Activated T-helper 1 cell treated with Interleukin-2 at 50 U/mL for 16 hours (primary cell): ENCODE measurements around the gene NTSR1.

ENCODE experiments used
- DNase-seq: peaks from one replicate; pipeline ENCODE4 v3.0.0-alpha.2; 2020; ENCODE audit warnings: low read depth

Gene NTSR1

DNA sequence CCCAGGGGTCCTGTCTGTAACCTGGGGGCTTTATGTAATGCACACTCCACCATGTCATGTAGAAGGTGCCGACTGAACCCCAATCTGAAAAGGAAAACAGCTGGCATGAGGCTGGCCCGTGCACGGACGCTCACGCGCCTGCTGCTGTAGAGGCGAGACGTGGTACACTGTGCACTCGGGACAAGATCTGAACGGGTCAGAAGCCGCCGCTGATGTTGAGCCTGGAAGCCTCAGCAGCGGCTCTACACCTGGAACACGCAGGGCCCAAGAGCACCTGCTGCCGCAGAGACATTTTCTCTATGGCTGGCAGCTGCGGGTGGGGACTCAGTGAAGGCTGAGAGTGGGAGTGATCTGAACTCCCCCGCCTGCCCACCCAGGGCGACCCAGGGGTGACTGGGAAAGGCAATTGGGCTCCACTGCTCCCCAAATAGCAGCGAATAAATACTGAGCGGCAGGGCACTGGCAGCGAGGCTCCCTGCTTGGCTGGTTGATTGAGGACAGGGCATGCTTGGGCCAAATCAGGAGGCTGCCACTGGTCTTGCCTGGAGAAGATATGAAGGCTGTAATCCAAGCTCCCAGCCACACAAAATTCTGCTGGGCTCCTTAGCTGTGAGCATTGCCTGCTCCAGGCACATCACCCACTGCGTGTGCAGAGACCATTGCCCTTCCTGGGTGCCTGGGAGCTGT is 93.5 kb downstream of the NTSR1 start:
- DNase-seq = no peak

DNA sequence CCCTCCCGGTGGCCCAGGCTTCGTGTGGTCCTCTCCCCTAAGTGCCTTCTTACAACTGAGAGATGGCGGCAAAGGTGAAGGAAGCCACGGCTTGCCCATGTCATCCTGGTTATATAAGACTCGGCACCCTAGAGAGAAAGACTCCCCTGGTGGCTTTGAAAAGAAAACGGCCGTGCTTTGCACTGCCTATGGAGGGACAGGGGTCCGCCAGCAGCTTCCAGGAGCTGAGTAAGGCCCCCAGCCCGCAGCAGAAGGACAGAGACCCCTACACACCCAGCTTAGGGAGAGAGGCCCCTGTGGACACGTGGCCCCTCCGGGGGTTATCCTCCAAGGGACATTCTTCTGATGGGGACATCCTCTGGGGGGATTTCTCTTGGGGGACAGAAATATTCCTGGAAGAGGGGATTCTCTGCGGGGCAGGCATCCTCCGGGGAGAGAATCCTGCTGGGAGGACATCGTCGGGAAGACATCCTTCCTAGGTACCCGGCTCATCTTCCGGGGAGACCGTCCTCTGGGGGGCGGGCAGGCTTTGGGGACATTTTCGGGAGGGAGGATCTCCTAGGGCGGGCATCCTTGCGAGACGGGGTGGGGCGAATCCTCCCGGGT is 95.5 kb downstream of the NTSR1 start:
- no peak for DNase-seq

DNA sequence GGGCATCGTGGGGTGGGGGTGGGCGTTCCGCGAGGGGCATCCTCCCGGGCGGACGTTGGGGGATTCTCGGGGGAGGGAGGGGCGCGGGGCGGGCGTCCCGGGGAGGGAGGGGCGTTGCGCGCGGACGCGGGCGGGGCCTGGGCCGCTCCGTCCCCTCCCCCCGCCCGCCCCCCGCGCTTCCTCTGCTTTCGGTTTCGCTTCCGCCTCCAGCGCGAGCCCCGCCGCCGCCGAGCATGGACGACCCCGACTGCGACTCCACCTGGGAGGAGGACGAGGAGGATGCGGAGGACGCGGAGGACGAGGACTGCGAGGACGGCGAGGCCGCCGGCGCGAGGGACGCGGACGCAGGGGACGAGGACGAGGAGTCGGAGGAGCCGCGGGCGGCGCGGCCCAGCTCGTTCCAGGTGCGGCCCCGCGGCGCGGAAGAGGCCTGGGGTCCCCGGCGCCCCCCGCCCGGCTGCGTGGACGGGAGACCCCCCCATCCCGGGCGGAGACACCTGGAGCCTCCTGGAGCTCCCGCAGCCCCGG is 96.1 kb downstream of the NTSR1 start, which contains the start of gene OGFR:
Gene OGFR, plus strand, starts transcription at position 209 of the 528 bp plus-strand sequence. Its CDS starts 25 bp downstream, at position 234.
- peak; percentile 57 for DNase-seq

DNA sequence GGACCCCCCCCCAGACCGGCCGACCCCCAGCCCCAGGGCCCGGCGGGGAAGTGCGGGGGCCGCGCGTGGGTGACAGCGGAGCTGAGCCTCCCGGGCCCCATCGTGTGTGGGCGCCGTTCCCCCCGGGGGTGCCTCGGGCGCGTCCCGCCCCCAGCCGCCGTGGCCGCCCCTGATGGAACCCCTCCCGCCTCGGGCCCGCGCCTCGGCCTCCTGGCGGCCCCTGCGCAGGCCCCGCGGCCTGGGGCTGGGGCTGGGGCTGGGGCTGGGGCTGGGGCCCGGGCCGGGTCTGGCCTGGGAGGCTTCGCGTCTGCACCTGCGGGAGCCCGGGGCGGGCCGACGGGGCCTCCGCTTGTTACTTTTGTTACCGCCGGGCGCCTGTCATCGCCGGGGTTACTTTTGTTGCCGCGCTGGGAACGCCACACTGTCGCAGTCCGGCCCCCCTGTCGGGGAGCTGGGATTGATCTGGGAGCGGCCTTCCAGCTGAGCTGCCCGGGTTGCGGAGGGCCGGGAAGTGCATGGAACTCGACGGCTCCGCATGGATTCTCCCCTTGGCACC is 96.6 kb downstream of the NTSR1 start:
- no peak for DNase-seq

DNA sequence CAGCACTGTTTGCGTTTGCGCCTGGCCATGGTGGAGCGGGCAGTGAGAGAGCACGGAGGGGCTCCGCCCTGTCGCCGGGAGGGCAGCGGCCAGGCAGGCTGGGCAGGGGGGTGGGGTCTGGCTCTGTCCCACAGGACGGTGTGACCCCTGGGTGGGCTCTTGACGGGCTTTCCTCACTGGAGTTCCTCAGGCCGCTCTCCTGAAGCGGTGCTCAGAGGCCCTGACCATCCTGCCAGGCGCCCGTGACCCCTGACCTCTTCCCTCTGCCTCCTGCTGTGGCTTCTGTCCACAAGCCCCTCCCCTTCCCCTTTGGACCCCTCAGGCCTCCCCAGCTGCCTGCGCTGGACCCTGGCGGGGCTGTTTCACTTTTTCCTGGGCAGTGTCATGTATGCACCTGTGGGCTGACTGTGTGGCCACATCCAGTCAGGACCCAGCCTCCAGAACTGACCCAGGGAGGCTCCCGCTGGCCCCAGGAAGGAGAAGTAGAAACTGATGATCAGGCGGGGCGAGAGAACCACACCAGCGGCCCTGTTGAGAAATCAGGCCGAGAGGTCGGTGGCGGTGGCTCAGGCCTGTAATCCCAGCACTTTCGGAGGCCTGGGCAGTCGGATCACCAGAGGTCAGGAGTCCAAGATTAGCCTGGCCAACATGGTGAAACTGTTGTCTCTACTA is 97.2 kb downstream of the NTSR1 start:
- DNase-seq = no peak

DNA sequence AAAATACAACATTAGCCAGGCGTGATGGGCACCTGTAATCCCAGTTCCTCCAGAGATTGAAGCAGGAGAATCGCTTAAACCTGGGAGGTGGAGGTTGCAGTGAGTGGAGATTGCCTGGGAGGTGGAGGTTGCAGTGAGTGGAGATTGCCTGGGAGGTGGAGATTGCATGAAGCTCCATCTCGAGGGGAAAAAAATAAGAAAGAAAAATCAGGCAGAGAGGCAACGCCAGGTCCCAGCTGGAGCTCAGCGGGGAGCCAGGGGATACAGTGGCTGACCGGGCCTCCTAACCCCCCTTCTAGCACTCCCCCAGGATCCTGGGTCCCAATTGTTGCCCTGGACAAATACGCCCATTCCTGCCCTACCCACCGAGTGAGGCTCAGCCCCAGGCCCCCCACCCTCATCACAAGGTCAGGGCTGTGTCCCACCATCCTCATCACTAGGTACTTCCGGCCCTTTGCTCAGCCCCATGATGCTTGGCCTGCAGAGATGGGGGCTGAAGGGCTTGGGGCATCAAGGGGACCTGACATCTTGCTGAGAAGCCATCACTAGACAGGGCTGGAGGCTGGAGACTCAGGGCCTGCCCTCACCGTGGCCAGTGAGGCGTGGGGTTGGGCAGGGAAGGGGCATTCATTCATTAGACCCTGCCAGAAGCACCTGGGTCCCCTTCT is 97.9 kb downstream of the NTSR1 start:
- no peak for DNase-seq

DNA sequence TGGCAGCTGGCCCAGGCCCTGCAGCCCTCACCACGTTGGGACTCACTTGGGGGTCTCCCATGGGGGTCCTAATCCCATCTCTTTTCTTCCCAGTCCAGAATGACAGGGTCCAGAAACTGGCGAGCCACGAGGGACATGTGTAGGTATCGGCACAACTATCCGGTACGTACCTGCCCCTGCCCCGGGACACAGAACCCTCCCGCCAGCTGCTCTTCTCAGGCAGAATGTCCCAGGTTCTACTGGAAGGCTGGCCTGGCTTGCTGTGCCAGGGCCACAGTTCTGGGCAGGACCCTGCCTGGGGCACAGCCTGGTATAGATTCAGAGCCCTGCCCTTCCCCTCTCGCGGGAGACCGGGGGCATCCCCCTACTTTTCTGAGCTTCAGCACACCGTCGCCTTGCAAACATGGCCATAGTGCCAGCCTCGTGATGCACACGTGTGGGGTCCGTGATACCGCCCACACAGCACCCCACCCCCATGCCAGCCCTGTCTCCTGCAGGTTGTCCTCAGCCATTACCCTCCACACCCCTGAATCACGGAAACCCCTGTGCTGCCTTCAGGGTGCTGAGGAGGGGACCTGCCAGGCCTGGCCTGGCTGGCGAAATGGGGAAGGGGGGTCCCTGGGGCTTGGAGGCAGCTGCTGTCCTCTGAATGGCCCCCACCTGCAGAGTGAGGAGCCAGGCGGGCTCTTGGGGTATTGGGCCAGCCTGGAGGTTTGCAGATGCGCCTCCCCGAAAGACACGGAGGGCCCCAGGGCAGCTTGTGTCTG is 99.0 kb downstream of the NTSR1 start:
- no peak for DNase-seq

DNA sequence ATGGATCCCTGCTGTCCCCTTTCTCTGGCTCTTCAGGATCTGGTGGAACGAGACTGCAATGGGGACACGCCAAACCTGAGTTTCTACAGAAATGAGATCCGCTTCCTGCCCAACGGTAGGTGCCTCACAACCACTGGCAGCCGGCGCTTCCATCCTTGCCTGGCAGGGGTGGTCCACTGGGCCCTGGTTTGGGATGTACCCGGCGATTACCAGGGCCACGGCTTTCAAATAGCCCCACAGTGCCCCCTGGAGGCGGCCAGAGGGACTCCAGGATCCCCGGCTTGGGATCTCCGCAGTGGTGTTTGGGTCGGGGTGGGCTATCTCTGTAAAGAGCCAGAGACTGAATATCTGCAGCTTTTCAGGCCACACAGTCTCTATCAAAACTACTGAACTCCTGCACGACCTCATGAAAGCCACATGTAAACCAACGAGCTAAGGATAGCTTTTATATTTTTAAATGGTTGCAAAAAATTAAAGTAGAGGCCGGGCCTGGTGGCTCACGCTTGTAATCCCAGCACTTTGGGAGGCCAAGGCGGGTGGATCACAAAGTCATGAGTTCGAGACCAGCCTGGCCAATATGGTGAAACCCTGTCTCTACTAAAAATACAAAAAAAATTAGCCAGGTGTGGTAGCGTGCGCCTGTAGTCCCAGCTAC is 99.7 kb downstream of the NTSR1 start:
- peak; percentile 61 for DNase-seq

DNA sequence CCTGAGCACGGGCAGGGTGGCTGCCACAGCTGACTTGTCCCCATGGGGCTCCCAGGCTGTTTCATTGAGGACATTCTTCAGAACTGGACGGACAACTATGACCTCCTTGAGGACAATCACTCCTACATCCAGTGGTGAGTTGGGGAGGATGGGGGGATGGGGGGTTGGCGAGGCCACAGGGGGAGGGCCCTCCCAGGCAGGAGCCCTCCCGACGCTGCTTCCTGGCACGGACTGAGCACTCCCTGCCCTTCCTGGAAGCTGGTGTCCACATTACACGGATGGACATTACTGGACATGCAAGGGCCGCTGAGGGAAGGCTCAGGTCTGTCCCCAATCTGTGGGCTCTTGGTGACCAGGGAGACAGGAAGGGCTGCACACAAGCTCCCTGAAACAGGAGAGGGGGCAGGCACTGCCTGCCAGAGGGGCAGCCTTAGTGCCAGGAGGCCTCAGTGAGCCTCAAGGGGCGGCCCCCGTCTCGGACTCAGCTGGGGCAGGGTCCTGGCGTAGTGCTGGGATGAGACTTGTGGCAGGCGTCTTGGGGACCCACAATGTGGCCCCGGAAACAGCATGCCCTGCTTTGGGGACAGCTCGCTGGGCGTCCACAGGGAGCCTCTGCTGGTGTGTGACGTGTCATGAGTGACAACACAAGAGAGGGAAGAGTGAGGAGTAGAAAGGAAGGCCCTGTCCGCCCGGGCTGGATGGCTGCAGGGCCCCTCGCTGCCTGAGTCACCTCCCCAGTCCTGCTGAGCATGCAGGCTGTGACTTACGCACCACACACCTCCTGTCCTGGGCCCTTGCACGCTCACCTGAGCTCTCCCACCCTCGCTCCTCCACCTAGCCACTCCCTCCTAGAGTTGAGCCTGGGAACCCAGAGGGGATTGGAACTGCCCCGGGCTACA is 101.1 kb downstream of the NTSR1 start:
- no peak for DNase-seq

DNA sequence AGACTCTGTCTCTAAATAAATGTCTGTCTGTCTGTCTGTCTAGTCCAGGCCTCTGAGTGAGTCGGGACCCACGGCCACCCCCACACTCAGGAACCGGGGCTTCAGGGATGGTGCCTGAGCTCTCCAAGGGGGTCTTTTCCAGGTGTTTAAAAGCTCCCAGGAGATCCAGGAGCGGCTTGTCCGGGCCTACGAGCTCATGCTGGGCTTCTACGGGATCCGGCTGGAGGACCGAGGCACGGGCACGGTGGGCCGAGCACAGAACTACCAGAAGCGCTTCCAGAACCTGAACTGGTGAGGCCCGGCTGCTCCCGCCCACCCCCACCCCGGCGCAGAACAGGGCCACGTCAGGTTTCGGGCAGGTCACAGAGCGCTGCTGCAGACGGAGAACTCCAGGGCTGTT is 102.7 kb downstream of the NTSR1 start:
- DNase-seq = no peak

DNA sequence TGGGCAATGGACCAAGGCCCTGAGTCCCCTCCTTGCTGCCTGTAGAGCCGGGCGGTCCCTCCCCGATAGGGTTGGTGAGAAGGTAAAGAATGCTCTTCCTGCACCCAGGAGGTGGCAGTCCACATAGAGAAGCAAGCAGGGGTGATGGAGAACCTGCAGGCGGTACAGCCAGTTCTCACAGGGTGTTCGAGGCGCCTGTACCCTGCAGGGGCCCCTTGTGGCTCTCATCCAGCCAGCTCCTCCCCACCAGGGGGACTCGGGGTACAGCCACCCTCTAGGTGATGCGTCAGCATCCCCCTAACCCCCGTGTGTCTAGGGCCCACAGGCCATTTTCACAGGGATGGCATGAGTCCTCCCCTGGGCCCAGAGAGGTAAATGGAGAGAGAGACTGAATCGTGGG is 103.1 kb downstream of the NTSR1 start:
- no peak for DNase-seq
